ENCODE data around the gene DCAF8.
A peak's percentile ranks its signal among the peaks of the same experiment; 100 is the strongest.

Gene DCAF8

DNA sequence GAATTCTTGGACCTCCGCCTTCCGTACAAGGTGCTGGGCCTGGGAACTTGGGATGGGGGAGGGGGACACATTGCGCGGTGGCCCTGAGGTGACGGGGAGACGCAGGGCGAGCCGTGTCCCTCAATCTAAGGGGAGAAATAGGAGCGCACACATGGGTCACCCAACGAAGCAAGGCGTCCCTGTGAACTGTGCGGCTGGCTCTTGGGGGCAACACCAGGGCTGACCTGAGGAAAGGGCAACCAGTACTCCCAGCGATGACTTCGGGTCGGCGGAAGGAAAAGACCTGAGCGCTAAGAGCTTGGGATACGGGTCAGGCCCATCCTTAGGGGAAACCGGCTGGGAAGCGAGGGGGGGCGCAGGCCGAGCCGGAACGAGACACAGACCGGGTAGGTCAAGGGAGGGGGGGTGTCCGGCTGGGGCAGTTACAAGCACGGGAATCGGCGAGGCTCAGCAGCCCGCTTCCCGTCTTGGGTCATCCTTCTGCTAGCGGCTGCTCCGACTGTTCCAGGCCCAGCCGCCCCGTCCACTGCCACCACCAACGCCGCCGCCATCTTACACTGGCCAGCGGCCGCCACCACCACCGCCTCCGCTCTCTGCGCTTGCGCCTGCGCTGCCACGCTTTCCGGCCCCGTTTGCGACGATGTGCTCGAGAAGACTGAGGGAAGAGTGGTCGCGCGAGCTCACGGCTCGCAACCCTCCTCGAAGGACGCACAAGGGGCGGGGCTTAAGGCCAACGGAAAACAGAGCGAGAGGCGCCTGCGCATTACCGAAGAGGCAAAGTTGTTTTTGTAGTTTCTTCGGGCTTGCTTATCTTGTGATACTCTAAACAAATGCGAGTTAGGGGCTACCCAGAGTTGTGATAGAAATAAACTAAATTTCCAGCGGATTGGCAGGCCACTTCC, at the start of gene DCAF8:
Gene DCAF8, minus strand, starts transcription at position 657 of the 902 bp plus-strand sequence. CDS start 18,541 bp downstream, outside the sequence.
- peaks cover 12% of the 10 kb centered on the region for H3K79me2 ChIP-seq
- peak within 1 kb of the TSS; percentile 99 for H3K4me2 ChIP-seq (ENCODE audit: low read length)
- H3K27ac ChIP-seq = peak within 1 kb of the TSS; percentile 89
- no peaks in the 10 kb centered on the region for H3K36me3 ChIP-seq (ENCODE audit: control insufficient read depth, insufficient read depth, low read length)
- peak within 1 kb of the TSS; percentile 95 for H2AFZ ChIP-seq
- peaks cover 5% of the 10 kb centered on the region for H3K4me1 ChIP-seq
- H3K4me3 ChIP-seq (ENCODE audit: low read depth, low read length) = peak within 1 kb of the TSS; percentile 78
- no peaks in the 10 kb centered on the region for H3K27me3 ChIP-seq (ENCODE audit: control insufficient read depth, insufficient read depth, low read length)
- TF ChIP-seq, protein P1, sequence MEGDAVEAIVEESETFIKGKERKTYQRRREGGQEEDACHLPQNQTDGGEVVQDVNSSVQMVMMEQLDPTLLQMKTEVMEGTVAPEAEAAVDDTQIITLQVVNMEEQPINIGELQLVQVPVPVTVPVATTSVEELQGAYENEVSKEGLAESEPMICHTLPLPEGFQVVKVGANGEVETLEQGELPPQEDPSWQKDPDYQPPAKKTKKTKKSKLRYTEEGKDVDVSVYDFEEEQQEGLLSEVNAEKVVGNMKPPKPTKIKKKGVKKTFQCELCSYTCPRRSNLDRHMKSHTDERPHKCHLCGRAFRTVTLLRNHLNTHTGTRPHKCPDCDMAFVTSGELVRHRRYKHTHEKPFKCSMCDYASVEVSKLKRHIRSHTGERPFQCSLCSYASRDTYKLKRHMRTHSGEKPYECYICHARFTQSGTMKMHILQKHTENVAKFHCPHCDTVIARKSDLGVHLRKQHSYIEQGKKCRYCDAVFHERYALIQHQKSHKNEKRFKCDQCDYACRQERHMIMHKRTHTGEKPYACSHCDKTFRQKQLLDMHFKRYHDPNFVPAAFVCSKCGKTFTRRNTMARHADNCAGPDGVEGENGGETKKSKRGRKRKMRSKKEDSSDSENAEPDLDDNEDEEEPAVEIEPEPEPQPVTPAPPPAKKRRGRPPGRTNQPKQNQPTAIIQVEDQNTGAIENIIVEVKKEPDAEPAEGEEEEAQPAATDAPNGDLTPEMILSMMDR (IDR thresholded peaks at IDR 0.05) = no peak
- no peaks in the 10 kb centered on the region for H3K9me3 ChIP-seq (ENCODE audit: control insufficient read depth, low read length)
- peak within 1 kb of the TSS; percentile 87 for H3K9ac ChIP-seq

DNA sequence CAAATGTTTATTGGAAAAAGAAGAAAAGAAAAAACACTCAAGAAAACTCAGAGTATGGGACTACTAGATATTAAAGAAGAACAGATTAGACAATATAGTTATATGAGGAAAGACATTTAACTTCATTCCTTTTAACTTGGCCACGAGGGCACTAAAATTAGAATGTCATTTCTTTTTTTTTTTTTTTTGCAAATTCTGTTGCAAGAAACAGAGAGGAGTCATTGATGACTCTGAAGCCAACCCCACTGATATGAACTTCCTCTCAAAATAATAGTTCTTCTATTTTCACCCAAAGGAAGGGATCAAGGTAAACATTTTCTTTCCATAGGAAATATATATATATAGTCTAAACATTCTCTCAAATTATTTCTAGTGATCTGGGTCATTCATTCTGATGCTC, 47.2 kb upstream of the DCAF8 start:
- Histone ChIP-seq H3K4me2 (ENCODE audit: low read length) (no peak overlapping the region), H3K9ac (no peak overlapping the region), H3K4me3 (ENCODE audit: low read depth, low read length) (no peak overlapping the region), H2AFZ (no peak overlapping the region), H3K79me2 (no peaks in the 10 kb centered on the region), H3K27ac (no peak overlapping the region), H3K27me3 (ENCODE audit: control insufficient read depth, insufficient read depth, low read length) (no peaks in the 10 kb centered on the region), H3K9me3 (ENCODE audit: control insufficient read depth, low read length) (no peaks in the 10 kb centered on the region), H3K4me1 (no peaks in the 10 kb centered on the region), H3K36me3 (ENCODE audit: control insufficient read depth, insufficient read depth, low read length) (no peaks in the 10 kb centered on the region)
- TF ChIP-seq, protein P1 (IDR thresholded peaks at IDR 0.05) = no peak

DNA sequence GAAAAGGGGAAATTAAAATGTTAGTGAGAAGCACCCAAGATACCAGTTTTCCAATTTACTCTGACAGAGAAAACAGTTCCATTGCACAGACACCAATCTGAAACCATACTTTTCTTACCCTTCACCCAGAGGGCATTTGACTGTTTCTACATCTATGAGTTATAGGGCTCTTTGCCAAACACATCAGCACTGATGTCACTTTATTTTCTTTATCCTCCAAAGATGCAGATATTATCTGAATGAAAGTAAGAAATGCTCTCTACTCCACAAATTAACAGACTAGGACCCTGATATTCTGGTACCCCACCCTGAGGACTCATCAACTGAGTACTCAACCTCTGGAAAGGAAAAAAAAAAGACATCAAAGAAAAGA, 46.8 kb upstream of the DCAF8 start:
- Histone ChIP-seq H3K4me1 (no peaks in the 10 kb centered on the region), H3K9me3 (ENCODE audit: control insufficient read depth, low read length) (no peaks in the 10 kb centered on the region), H3K4me2 (ENCODE audit: low read length) (no peak overlapping the region), H3K9ac (no peak overlapping the region), H3K36me3 (ENCODE audit: control insufficient read depth, insufficient read depth, low read length) (no peaks in the 10 kb centered on the region), H3K4me3 (ENCODE audit: low read depth, low read length) (no peak overlapping the region), H3K27me3 (ENCODE audit: control insufficient read depth, insufficient read depth, low read length) (no peaks in the 10 kb centered on the region), H3K79me2 (no peaks in the 10 kb centered on the region), H3K27ac (no peak overlapping the region), H2AFZ (no peak overlapping the region)
- TF ChIP-seq, protein P1 (IDR thresholded peaks at IDR 0.05) = no peak

DNA sequence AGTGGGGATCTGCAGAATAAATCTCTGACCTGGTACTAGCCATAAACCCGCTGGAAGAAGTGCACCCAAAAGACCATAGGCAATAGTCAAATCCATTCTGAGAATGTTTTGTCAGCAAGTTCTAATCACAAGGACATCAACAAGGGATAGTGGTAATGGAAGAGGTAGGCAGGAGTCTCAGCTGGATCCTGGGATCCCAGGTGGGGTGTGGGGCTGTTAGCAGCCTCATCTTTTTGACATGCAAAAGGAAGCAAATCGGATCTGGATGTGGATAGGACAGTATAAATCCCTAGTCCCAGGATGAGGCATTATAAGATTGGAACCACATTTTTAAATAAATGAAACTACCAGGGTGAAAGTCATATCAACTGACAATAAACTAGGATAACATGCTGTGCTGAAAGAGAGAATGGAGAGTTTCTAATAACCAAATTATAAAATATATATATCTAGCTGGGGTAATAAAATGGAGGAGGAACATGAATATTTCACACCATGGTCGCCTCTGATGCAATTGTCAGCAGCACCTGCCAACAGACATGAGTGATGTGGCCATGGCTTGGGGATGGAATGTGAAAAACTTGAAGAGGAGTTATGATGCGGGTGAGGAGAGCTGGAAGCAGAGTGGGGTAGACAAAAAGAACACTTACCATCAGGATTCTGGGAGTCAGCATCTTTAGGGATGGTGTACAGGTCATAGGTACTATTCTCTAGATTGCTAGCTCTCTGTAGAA, 46.3 kb upstream of the DCAF8 start:
- Histone ChIP-seq H3K4me2 (ENCODE audit: low read length) (no peak overlapping the region), H3K27ac (no peak overlapping the region), H3K79me2 (no peaks in the 10 kb centered on the region), H3K4me3 (ENCODE audit: low read depth, low read length) (no peak overlapping the region), H2AFZ (no peak overlapping the region), H3K9me3 (ENCODE audit: control insufficient read depth, low read length) (no peaks in the 10 kb centered on the region), H3K36me3 (ENCODE audit: control insufficient read depth, insufficient read depth, low read length) (no peaks in the 10 kb centered on the region), H3K27me3 (ENCODE audit: control insufficient read depth, insufficient read depth, low read length) (no peaks in the 10 kb centered on the region), H3K4me1 (no peaks in the 10 kb centered on the region), H3K9ac (no peak overlapping the region)
- TF ChIP-seq, protein P1 (IDR thresholded peaks at IDR 0.05) = no peak

Measured in parathyroid adenoma (tissue), 2 donors.